HG03432 (cell line): Measurements from ENCODE around the gene GALNS.
"Not testable (repeated sequence)": the region's sequence is repeated elsewhere in the genome, so short reads cannot be mapped to it uniquely, and the experiment has no call there.

Experiments used
- ATAC-seq: cut with Tn5 transposase; IDR thresholded peaks from one replicate; pipeline ENCODE4 v1.9.1; 2021; ENCODE audit warnings: mild to moderate bottlenecking, moderate library complexity; ENCODE audit not compliant: unreplicated experiment

GALNS gene

DNA sequence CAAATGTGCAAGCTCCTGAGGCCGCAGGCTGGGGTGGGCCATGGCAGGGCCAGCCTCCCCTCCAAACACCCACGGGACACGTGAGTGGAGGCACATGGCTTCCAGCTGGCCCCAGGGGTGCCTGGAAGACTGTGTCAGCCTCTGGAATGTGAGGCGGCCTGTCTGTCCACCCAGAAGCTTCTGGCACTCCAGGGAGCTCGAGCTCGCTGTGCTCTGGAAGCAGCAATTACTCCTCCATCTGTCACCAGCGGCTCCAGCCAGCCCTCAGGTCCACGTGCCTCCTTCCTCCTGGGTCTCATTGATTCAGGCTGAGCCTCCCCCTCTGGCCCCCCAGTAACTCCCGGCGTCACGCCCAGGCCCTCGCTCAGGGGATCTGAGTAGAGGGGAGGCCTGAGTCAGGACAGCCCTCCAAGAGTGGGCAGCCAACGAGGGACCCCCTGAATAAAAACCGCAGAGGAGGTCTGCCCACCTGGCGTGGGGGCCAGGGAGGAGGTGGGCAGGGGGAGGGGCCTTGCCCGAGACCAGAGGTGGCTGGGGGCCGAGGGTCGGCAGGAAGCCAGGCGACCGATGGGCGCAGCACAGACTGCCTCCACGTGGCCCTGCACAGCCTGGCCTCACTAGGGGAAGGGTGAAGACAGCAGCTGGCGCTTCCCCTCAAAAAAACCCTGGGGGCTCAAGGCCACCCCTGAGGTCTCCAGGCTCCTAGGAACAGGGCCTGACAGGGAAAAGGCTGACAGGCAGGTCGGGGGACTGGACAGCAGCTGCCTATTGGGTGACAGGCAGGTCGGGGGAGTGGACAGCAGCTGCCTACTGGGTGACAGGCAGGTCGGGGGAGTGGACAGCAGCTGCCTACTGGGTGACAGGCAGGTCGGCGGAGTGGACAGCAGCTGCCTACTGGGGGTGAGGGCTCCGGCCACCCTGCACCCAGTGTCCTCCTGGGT is 83.6 kb downstream of the GALNS start:
- ATAC-seq, result no peak

DNA sequence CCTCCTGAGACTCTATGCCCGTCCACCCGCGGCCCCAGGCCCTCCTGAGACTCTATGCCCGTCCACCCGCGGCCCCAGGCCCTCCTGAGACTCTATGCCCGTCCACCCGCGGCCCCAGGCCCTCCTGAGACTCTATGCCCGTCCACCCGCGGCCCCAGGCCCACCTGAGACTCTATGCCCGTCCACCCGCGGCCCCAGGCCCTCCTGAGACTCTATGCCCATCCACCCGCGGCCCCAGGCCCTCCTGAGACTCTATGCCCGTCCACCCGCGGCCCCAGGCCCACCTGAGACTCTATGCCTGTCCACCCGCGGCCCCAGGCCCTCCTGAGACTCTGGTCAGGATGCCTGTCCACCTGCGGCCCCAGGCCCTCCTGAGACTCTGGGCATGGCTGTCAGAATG is 85.0 kb downstream of the GALNS start:
- not testable (repeated sequence) for ATAC-seq

DNA sequence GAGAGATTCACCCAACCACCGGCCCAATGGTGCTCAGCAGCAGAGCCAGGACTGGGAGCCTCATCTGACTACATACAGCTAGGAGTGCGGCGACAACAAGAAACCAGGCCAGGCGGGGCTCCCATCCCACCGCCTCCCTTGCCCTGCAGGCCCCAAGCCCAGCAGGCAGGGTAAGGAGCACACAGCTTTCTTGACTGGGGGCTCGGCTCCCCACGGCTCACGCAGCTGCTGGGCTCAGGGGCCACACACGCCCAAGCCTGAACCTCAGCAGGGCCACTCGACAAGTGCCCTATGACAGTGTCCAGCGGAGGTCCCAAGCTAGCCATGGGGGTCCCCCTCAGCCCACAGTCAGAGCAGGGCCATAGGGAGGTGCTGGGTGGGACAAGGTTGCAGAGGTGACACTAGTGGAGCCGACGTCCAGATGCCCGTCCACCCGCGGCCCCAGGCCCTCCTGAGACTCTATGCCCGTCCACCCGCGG is 85.4 kb downstream of the GALNS start:
- ATAC-seq, result no peak

DNA sequence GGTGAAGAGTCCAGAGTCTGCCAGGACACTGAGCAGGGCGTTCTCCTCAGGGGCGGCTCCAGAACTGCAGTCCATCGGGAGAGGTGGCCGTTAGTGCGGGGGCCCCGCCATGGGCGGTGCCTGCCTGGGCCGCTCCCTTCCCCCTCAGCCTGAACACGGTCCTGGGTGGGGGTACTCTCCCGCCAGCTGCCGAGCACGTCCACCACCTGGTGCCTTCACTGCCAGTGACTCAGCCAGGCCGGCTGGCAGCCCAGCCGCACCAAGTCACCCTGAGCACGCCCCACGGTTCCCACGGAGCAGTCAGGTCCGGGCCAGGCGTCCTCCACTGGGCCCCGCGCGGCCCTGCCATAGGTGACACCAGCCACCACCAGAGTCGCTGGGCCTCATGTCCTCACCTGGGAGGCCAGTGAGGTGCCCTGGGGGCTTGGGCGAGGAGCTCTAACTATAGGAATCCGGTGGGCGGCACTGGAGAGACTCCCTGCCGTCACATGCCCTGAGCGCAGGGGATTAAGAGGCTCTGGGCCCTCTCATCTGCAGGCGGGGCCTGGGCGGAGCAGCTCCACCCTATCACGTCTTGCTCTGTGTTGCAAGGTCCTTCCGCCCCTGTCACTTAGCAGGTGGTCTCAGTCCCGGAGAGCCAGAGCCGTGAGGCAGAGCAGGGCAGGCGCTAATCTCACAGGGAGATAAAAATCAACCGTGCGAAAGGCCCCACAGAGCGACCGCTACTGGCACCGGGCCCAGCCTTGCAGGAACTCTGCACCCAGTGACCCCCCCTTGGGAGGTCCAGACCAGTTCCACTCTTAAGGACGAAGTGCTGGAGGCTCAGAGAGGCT is 86.1 kb downstream of the GALNS start:
- no peak for ATAC-seq

DNA sequence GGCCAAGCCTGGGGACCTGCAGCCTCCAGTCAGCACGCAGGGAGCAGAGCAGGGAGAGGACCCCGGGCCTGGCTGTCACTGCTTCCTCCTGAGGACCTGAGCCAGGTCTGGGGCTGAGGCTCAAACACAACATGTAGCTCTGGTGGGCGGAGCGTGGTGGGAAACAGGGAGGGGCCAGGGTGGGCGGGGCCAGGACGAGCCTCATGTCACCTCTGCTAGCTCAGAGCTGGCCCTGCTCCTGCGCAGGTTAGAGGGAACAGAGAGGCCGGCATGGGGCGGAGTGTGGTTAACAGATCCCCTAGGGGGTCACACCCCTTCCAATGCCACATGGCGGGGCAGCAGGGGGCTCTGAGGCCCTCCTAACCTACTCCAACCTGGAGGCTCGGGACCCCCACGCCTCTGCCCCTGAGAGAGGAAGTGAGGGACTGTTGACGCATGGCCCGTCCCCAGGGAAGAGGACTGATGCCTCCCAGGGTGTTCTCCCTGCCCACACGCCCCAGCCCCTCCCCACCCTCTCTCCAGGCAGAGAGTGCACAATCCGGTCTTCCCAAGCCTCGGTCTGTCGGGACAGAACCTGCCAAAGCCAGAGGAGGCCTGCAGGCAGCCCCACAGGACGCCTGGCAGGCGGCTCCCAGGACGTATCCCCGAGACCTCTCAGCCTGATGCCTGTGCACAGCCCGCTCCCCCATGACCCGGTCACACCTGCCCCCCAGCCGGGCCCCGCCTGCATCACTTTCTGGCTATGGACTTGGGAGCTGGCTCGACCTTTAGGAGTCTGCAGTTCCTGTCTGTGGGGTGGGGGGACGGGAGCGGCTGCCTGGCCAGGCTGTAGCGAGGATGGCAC is 86.9 kb downstream of the GALNS start:
- ATAC-seq, result no peak

DNA sequence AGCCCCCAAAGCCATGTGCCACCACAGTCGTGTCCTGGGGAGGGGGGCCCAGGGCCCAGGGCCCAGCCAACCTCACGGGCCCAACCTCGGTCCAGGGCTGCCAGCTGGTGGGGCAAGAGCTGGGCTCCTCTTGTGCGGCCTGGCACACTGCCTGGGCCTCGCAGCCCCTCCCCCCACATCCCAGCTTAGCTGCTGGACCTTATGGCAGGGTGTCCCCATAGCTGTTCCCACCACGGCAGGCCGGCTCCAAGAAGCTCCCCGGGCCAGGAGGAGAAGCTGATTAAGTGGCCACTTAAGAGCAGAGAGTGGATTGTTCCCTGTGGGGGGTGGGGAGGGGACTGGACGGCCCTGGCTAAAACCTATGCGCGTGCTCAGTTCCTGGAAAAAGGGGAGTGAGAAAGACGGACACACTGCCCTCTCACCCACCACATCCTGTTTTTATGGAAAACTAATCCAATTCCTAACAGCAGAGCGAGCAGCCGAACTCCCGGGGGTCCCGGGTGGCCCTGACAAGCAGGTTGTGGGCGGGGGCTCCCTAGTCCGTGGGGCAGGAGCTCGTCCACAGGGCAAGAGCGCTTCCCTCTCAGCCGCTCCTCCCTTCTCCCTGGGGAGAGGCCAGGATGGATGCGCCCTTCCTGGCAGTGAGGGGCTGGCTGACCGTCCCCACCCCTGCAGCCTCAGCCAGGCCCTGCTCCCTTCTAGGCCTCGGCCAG is 88.5 kb downstream of the GALNS start:
- ATAC-seq, result no peak

DNA sequence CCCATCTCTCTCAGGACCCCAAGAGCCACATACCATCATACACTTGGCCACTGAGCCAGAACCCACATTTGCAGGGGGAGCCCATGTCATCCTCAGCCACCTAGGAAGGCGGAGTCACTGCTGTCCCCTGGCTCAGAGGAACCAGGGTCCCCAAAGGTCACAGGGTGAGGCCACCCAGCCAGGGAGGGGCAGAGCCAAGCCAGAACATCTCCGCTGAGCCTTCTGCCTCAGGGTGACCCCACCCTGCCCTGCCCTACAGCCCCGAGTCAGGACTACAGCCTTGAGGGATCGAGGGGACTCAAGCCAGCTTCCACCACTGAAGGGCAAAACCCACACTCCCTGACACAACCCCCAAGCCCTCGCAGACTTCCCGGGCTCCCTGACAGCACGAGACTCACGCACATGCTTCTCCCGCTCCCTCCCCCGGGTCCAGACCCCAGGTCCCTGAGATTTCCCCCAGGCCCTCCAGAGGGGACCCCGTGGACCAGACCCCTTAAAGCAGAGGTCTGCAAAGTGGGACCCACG is 89.1 kb downstream of the GALNS start:
- ATAC-seq, result no peak

DNA sequence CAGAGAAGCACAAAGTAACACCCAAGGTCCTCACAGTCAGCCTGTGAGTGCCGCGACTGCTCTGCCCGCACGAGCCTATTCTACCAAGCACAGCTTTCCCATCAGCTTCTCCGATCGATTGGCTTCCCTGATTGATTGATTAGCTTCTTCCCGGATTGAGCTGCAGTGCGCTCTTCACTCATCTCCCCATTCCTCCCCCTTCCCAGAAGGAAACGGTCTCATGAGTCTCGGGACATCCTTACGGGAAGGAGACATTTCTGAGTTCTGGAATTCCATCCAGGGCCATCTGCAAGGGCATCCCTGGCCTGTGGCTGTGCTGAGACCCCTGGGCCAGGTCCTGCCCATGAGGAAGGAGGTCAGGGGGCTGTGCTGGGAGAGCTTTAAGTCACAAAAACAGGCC is 89.8 kb downstream of the GALNS start:
- ATAC-seq, result no peak

DNA sequence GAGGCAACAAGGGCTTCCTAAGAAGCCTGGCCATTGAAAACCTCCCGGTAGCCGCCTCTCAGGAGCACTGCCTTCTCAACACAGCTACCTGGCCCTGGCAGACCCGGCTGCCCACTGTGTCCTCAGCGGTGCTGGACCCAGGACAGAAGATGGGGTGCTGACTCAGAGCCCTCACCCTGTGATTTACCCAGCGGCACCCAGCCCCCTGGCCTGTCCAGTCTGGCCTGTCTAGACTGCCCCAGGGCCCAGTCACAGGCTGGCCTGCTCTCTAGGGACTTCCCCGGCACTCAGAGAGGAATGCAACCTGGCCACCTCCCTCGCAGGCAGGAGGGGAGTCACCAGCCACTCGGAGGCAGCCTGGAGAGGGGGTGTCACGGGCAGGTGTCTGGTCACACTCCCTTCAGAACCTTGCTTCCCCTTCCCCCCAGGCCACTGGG is 91.8 kb downstream of the GALNS start:
- ATAC-seq, result no peak

DNA sequence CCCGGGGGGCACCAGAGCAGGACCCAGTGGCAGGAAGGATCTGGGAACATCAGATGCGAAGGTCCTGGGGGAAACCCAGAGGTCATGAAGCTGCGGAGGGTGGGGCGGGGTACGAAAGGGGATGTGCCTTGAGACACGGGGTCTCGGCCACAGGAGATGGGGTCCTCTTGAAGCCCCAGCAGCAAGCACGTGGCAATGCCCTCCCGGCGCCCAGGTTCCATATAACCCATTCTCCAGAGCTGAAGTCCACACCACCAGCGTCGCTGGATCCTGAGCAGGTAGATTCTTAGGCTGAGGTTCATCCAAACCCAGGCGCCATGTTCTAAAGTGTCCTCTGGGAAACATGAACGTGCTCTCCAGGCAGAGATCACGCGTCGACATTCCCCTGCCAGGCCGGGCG is 92.7 kb downstream of the GALNS start:
- ATAC-seq, result no peak
